ENCODE data around the gene GUCA1A. TPM values are rescaled to one million over a fixed set of nuclear protein-coding genes. Genes with fewer than 3 reads are reported as not detected.

Gene GUCA1A
- total RNA-seq, 1 donor from 2014 or later, result 0.21 TPM

- Histone ChIP-seq H3K9me3 (no peaks in the 10 kb centered on the region), H3K36me3 (no peaks in the 10 kb centered on the region), H3K4me3 (no peak overlapping the region), H3K27me3 (no peaks in the 10 kb centered on the region), H3K4me1 (no peaks in the 10 kb centered on the region), H3K27ac (no peak overlapping the region)
- intact Hi-C loops (cut with DNase I), result no loop called here
- no peak for TF ChIP-seq CTCF (IDR thresholded peaks at IDR 0.05)
- no peak for DNase-seq (ENCODE audit: low spot score in 2 of 2)
These were observed 37.4 kb upstream of the GUCA1A start for GRCh38 chr6:42135722-42136121.

- no peak for TF ChIP-seq CTCF (IDR thresholded peaks at IDR 0.05)
- Histone ChIP-seq H3K36me3 (no peaks in the 10 kb centered on the region), H3K4me1 (no peaks in the 10 kb centered on the region), H3K27ac (no peak overlapping the region), H3K9me3 (no peaks in the 10 kb centered on the region), H3K27me3 (no peaks in the 10 kb centered on the region), H3K4me3 (no peak overlapping the region)
- DNase-seq (ENCODE audit: low spot score in 2 of 2), result no peak
- intact Hi-C loops (cut with DNase I), result no loop called here
These were observed 36.5 kb upstream of the GUCA1A start for GRCh38 chr6:42136508-42137193.

GRCh38 chr6:42137194-42137753, 35.9 kb upstream of the GUCA1A start:
- DNase-seq (ENCODE audit: low spot score in 2 of 2), result no peak
- no peaks in the 10 kb centered on the region for H3K27me3 ChIP-seq
- no peak overlapping the region for H3K27ac ChIP-seq
- no peaks in the 10 kb centered on the region for H3K36me3 ChIP-seq
- no peaks in the 10 kb centered on the region for H3K9me3 ChIP-seq
- intact Hi-C loops (cut with DNase I), result no loop called here
- H3K4me3 ChIP-seq, result no peak overlapping the region
- no peak for TF ChIP-seq CTCF (IDR thresholded peaks at IDR 0.05)
- H3K4me1 ChIP-seq, result peaks cover 0 to 4% of the 10 kb centered on the region in 2 donors

- no peaks in the 10 kb centered on the region for H3K9me3 ChIP-seq
- no peaks in the 10 kb centered on the region for H3K27me3 ChIP-seq
- H3K27ac ChIP-seq, result no peak overlapping the region
- intact Hi-C loops (cut with DNase I), result no loop called here
- H3K4me1 ChIP-seq, result peaks cover 0 to 8% of the 10 kb centered on the region in 2 donors
- no peak for DNase-seq (ENCODE audit: low spot score in 2 of 2)
- TF ChIP-seq CTCF (IDR thresholded peaks at IDR 0.05), result no peak
- no peaks in the 10 kb centered on the region for H3K36me3 ChIP-seq
- no peak overlapping the region for H3K4me3 ChIP-seq
These were observed 35.0 kb upstream of the GUCA1A start for GRCh38 chr6:42138190-42138589.

- TF ChIP-seq CTCF (IDR thresholded peaks at IDR 0.05), result no peak
- H3K9me3 ChIP-seq, result no peaks in the 10 kb centered on the region
- no peak overlapping the region for H3K27ac ChIP-seq
- intact Hi-C loops (cut with DNase I), result no loop called here
- H3K27me3 ChIP-seq, result no peaks in the 10 kb centered on the region
- H3K4me1 ChIP-seq, result peaks cover 0 to 8% of the 10 kb centered on the region in 2 donors
- no peak for DNase-seq (ENCODE audit: low spot score in 2 of 2)
- no peak overlapping the region for H3K4me3 ChIP-seq
- no peaks in the 10 kb centered on the region for H3K36me3 ChIP-seq
These were observed 34.2 kb upstream of the GUCA1A start for GRCh38 chr6:42138630-42139619.
